ENCODE measurements around the gene PPEF2.

The PPEF2 gene

GRCh38 chr4:75830906-75831305 is 71.3 kb downstream of the PPEF2 start:
- TF ChIP-seq CTCF (conservative IDR thresholded peaks at IDR 0.05; ENCODE audit: control insufficient read depth, insufficient read depth, low read depth, low read length) = no peak
- no peak overlapping the region for H3K4me3 ChIP-seq (ENCODE audit: control insufficient read depth, low read depth, low read length)
- DNase-seq (ENCODE audit: low read depth) = no peak

GRCh38 chr4:75823812-75824211 is 78.4 kb downstream of the PPEF2 start:
- no peak for DNase-seq (ENCODE audit: low read depth)
- TF ChIP-seq CTCF (conservative IDR thresholded peaks at IDR 0.05; ENCODE audit: control insufficient read depth, insufficient read depth, low read depth, low read length) = no peak
- H3K4me3 ChIP-seq (ENCODE audit: control insufficient read depth, low read depth, low read length) = no peak overlapping the region

GRCh38 chr4:75822416-75822815 is 79.8 kb downstream of the PPEF2 start:
- H3K4me3 ChIP-seq (ENCODE audit: control insufficient read depth, low read depth, low read length) = no peak overlapping the region
- TF ChIP-seq CTCF (conservative IDR thresholded peaks at IDR 0.05; ENCODE audit: control insufficient read depth, insufficient read depth, low read depth, low read length) = no peak
- no peak for DNase-seq (ENCODE audit: low read depth)

- no peak for TF ChIP-seq CTCF (conservative IDR thresholded peaks at IDR 0.05; ENCODE audit: control insufficient read depth, insufficient read depth, low read depth, low read length)
- H3K4me3 ChIP-seq (ENCODE audit: control insufficient read depth, low read depth, low read length) = no peak overlapping the region
- no peak for DNase-seq (ENCODE audit: low read depth)
Observed at GRCh38 chr4:75821966-75822365, 80.3 kb downstream of the PPEF2 start.

- no peak for DNase-seq (ENCODE audit: low read depth)
- TF ChIP-seq CTCF (conservative IDR thresholded peaks at IDR 0.05; ENCODE audit: control insufficient read depth, insufficient read depth, low read depth, low read length) = no peak
- no peak overlapping the region for H3K4me3 ChIP-seq (ENCODE audit: control insufficient read depth, low read depth, low read length)
Observed at GRCh38 chr4:75821216-75821615, 81.0 kb downstream of the PPEF2 start.

- no peak for TF ChIP-seq CTCF (conservative IDR thresholded peaks at IDR 0.05; ENCODE audit: control insufficient read depth, insufficient read depth, low read depth, low read length)
- H3K4me3 ChIP-seq (ENCODE audit: control insufficient read depth, low read depth, low read length) = no peak overlapping the region
- no peak for DNase-seq (ENCODE audit: low read depth)
Observed at GRCh38 chr4:75820676-75821075, 81.6 kb downstream of the PPEF2 start.

- H3K4me3 ChIP-seq (ENCODE audit: control insufficient read depth, low read depth, low read length) = no peak overlapping the region
- no peak for TF ChIP-seq CTCF (conservative IDR thresholded peaks at IDR 0.05; ENCODE audit: control insufficient read depth, insufficient read depth, low read depth, low read length)
- DNase-seq (ENCODE audit: low read depth) = no peak
Observed at GRCh38 chr4:75820197-75820596, 82.1 kb downstream of the PPEF2 start.
